GM19324 (cell line): ENCODE data around the gene VMO1.

ENCODE experiments used
- ATAC-seq: cut with Tn5 transposase; IDR thresholded peaks from one replicate; pipeline ENCODE4 v1.9.1; 2021; ENCODE audit warnings: mild to moderate bottlenecking, moderate library complexity; ENCODE audit not compliant: unreplicated experiment, low FRiP score

The VMO1 gene, protein sequence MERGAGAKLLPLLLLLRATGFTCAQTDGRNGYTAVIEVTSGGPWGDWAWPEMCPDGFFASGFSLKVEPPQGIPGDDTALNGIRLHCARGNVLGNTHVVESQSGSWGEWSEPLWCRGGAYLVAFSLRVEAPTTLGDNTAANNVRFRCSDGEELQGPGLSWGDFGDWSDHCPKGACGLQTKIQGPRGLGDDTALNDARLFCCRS

DNA sequence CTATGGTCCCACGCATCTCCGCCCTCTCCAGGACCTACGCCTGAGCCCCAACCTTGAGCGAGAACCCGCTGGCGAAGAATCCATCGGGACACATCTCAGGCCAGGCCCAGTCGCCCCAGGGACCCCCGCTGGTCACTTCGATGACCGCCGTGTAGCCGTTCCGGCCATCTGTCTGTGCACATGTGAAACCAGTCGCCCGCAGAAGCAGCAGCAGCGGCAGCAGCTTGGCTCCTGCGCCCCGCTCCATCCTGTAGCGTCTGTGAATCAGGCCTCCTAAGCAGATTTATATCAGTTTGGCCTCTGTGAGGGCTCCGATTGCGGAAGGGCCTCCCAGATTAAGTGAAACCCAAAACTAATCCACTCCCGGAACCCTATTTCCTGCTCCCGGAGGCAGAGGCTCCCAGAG lies at the start of gene VMO1:
TSS of gene VMO1 (minus strand) at position 259 of the 406 bp plus-strand sequence. CDS start at position 247, 12 bp downstream.
- no peak for ATAC-seq

DNA sequence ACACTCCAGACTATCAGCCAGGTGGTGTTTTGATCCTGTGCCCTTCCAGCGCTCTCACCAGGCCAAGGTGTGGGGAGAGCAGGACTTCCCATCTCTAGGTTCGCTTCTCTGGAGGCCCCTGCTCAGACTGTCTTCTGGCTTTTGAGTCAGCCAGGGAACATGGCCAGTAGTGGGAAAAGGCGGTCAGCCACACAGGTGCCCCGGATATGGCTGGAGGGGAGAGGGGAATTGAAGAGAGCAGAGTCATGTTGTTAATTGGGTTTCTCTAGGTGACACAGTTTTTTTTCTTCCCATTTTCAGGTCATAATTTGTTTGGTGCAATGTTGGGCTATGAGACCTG lies 48.5 kb upstream of the VMO1 start:
- no peak for ATAC-seq

DNA sequence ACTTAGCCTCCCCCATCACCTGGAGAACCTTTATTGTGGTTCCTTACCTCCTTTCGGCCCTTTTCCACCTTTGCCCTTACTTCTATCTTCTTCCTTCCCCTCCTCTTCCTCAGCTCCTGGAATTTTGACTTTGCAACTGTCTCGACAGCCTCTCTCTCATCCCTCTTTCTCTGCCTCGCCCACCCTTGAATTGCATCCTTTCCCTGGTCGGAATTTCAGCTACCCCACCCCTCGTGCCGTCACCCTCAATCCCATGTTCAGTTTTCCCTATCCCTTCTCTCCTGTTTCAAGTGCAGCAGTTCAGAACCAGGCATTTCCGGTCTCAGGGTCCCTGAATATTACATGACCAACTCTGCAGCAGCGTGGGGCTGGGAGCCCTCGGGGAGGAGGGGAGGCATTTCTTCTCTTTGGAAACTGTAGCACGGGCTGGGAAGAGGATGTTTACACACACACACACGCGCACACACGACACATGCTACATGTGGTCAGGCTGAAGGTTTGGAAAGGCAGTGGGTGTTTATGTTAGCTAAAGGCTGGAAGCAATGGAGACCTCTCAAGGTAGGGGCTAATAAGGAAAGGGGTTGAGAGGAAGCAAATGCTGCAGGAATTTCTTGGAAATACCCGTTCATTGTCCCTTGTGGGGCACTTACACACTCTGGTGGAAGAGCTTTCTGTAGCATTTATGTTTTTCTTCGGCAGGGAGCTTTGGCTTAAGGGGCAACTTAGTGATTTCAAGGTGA lies 47.9 kb upstream of the VMO1 start:
- ATAC-seq: no peak

DNA sequence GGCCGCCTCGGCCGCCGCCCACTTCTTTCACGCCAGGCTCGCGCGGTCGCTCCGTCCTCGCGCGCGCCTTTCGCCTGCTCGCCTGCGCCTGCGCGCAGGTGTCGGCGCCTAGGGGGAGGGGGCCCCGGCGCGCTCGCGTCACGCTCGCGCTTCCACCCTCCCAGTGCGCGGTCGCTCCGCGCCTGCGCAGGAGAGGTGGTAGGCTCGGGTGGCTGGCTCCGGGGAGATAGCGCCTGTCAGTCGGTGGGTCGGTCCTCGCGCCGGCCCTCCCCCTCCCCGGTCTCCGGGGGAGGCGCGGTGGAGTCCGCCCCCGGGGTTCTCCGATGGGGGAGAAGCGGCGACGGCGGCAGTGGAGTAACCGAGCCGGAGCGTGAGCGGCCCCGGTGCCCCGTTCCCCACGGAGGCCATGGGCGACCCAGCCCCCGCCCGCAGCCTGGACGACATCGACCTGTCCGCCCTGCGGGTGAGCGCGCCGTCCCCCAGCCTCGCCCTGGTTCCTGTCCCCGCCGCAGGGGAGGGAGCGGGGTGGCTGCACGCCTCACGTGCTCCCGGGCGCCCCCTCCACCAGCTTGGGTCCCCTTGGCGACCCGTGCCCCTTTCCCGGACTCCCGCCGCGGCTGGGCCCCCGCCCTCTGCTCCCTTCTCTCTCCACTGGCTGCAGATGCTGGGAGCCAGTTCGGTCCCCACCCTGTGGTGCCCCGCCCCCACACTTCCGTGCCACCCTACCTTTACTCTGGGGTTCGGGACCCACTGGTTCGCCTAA lies 47.2 kb upstream of the VMO1 start, which contains the start of gene MINK1:
TSS of gene MINK1 (plus strand) at position 163 of the 763 bp plus-strand sequence. CDS start at position 407, 244 bp downstream.
- peak; percentile 97 for ATAC-seq

DNA sequence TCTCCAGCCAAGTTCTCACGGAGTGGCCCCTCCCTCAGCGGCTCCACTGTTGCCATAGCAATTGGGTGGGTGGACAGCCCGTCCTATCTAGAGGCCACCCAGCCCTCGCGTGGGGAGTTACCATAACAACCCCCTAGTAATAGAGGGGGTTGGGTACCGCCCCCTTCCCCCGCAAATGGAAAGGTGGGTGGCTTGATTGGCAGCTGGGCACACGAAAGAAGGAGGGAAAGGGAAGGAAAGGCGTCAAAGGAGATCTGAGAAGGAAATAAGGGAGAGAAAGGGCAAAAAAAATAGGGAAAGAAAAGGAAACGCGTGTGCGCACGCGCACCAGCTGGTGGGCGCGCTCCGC lies 46.6 kb upstream of the VMO1 start:
- peak; percentile 19 for ATAC-seq

DNA sequence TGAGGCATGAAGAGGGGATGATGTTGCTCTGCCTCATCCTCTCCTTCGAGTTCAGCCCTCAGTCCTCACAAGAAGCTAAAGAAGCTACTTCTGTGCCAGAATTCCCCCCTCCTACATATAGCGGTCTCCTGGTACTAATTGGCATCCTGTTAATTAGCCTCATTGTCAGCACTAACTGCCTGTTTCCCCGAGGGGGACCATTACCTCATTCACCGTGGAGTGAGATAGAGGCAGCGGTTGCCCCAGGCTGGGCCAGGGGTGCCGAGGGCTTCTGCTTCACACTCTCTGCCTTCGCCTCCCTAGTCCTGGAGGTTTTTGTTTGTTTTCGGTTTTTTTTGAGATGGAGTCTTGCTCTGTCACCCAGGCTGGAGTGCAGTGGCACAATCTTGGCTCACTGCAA lies 41.2 kb upstream of the VMO1 start:
- ATAC-seq: no peak

DNA sequence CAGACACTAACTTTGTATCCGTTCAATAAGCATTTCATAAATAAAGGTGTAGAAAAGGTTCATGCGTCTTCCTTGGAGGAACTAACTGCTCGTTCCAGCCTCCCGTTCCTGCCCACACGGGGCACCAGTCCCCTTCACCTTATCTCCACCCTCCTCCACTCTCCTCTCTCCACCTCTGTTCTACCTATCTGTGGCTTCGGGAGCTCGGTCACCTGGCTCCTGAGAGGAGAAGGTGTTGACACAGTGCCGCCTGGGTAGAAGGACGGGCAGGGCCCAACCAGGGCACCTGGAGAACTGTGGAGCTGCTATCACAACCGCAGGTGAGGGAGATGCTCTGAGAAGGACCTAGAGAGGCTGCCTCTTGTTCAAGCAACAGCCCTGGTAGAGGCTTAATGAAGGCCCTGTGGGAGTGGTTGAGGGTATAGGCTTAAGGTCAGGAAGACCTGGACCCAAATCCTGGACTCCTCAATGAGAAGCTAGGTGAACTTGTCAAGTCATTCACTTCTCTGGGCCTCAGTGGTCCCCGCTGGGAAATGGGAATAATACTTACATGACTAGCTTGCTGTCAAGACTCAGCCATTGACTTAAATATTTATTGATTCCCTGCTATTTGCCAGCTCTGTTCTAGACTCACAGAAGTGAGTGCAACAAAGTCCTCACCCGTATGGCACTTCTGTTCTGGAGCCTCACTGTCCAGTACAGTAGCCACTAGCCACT lies 37.4 kb upstream of the VMO1 start:
- no peak for ATAC-seq

DNA sequence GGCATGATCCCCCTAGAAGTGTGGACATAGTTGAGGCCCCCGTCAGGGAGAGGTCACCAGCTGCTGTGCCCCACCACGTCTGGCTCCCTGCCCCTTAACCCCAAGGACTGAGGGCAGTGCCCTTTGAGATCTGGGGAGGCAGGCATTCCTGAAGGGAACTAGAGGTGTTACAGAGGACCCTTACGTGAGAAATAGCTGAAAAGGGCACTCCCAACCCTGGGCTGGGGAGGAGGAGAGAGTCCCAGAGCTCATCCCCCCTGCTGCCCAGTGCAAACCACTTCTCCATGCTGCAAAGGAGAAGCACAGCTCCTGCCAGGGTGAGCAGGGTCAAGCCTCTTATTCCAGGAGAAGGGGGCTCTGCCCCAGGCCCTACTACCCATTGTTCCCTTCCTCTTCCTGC lies 36.7 kb upstream of the VMO1 start:
- no peak for ATAC-seq

DNA sequence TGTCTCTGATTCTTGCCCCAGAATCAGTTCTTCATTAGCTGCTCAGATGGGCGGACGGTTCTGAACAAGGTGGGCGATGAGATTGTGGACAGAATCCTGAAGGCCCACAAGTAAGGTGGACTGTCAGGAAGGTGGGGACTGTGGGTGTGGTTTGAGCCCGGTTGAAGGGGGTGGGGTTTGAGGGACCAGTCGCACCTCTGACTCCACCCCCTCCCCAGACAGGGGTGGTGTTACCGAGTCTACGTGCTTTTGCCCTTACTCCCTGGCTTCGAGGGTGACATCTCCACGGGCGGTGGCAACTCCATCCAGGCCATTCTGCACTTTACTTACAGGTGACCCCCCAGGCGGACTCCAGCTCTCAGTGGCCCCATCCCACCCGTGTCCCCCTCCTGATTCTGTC lies 32.1 kb upstream of the VMO1 start:
- no peak for ATAC-seq

DNA sequence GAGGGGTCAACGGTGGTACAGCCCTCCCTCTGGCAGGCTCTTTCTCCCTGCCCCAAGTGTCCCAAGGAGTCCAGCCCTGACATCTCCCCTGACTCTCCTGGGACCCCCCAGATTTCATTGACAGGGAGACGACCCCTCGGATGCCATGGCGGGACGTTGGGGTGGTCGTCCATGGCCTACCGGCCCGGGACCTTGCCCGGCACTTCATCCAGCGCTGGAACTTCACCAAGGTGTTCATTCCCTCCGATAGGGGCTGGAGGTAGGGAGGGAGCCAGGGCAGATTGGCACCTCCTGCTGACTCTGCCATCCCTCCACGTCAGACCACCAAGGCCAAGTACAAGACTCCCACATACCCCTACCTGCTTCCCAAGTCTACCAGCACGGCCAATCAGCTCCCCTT lies 30.7 kb upstream of the VMO1 start:
- ATAC-seq: no peak

DNA sequence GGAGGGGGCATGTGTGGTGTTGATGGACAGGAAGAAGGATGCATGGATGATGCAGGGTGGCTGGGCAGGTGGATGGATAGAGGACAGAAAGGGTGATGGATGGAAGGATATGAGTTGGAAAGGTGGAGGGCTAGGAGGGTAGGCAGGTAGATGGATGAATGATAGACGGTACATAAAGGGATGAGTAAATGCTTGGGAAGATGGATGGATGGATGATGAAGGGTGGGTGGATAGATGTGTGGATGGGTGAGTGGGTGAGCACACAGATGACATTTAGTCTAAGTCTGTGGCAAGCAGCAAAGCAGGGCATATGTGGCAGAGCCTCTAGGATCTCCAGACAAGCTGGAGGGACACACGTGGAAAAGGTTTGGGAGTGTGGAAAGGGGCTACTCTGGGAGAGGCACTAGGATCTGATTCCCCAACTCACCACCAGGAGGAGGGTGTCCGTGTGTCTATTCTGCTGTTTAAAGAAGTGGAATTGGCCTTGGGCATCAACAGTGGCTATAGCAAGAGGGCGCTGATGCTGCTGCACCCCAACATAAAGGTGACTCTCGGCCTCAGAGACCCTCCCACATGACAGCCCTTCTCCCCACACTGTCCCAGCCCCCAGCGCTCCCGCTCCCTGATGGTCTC lies 29.0 kb upstream of the VMO1 start:
- no peak for ATAC-seq

DNA sequence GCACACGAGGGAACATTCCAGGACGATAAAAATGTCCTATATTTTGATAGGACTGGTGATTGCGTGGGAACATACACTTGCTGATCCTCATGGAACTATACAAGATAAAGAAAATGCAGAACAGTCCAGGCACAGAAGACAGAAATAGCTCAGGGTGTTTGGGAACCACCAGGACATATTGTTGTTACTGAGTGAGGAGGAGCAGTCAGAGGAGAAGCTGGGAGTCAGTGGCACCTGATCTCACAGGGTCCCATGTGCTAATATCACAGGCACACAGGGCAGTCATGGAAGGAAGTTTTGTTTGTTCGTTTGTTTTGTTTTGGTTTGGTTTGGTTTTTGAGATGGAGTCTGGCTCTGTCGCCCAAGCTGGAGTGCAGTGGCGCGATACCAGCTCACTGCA lies 26.5 kb upstream of the VMO1 start:
- ATAC-seq: no peak

DNA sequence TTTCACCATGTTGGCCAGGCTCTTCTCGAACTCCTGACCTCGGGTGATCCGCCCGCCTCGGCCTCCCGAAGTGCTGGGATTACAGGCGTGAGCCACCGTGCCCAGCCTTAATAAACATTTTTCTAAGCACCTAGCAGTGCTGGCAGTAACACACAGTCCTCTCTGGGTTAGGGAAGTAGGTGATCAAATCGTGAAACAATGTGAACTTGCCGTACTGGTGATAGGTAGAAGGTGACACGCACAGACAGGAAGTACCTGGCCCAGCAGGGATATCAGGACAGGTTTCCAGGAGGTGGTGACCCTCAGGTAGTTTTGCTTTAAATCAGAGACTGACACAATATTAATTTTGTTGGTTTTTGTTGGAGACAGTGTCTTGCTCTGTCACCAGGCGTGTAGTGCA lies 25.3 kb upstream of the VMO1 start:
- ATAC-seq: no peak

DNA sequence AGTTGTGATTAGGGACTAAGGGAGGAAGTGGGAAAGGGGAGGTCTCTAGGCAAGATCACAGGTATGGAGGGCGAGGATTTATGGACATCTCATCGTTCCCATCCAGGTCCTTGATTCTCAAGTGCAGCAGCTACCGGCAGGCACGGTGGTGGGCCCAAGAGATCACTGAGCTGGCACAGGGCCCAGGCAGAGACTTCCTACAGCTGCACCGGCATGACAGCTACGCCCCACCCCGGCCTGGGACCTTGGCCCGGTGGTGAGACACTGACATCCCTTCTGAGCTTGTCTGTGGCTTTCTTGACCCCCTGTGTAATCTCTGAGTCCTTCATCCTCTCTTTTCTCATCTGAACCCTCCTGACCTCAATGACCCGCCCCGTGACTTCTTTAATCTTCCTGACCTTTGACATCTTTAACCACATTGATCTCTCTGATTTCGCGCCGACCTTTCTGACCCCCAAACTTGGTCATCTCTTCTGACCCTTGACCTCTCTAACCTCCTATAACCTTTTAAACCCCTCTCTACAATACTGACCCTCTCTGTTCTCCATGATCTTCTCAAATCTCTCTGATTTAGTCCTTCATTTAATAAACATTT lies 24.6 kb upstream of the VMO1 start:
- no peak for ATAC-seq

DNA sequence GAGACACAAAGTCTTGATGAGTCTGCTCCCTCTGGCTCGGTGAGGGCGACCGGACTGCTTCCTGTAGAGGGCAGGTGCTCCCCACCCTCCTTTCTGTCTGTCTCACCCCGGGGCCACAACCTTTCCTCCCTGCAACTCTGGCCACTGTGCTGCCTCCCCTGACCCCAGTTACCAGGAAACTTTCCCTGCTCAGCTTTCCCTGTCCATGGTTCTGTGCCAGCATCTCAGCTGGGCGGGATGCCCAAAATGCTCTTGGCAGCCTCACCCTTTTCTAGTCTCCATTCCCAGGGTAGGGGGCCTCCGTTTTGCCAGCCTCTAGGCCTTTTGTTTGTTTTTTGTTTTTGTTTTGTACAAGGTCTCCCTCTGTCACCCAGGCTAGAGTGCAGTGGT lies 22.2 kb upstream of the VMO1 start:
- ATAC-seq: no peak

DNA sequence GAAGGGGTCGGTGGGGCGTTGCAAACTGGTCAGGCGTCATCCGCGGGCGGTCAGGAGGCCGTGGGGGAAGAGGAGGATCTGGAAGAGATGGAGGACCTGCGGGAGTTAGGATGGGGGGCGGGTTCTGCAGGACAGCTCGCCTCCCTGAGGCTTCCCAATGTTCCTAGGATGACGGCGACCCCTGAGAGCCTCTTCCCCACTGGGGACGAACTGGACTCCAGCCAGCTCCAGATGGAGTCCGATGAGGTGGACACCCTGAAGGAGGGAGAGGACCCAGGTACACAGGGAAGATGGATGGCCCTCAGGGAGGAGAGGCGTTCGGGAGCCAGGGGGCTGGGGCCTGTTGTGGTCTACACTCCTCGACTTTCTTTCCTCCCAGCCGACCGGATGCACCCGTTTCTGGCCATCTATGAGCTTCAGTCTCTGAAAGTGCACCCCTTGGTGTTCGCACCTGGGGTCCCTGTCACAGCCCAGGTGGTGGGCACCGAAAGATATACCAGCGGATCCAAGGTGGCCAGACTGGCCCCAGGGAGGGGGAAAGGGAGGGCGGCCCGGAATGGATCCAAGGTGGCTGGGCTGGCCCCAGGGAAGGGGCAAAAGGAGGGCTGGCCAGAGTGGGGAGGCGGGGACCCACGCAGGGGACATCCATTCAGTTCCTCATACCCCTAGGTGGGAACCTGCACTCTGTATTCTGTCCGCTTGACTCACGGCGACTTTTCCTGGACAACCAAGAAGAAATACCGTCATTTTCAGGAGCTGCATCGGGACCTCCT lies 21.6 kb upstream of the VMO1 start:
- ATAC-seq: no peak

DNA sequence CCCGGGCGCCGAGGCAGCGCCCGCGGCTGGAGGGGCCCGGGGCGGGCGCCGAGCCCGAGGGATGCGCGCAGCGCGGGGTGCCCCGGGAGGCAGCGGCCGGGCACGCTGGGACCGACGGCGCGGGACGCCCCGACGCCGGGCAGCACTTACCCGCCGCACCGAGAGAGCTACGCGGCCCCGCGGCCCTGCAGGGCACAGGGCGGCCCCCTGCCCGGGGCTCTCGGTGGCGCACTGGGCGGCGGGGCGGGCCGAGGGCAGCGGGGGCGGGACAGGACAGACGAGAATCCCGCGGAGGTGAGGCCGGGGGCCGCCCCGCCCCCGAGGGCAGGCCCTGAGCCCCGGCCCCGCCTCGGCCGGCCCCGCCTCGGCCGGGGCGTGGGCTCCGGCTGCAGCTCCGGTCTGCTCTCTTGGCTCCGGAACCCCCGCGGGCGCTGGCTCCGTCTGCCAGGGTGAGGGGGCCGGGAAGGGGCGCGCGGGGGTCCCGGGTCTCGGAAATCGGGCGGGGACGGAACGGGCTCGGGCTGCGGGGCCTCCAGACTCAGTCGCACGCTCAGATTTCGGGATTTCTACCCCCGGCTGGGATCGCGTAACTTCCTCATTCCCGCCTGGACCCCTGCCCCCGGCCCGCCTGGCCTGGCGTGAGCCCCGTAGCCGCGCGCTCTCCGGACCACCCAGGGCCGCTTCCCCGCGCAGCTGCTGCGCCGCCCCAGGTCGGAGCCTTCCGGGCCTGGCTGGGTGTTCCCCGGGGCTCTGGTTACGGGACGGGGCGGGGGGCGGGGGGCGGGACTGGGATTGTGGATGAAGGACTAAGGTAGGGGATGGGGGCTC lies 20.8 kb upstream of the VMO1 start, which contains the start of gene PLD2:
TSS of gene PLD2 (plus strand) at position 376 of the 828 bp plus-strand sequence. CDS start 621 bp downstream, outside the sequence.
- ATAC-seq: peak; percentile 95

DNA sequence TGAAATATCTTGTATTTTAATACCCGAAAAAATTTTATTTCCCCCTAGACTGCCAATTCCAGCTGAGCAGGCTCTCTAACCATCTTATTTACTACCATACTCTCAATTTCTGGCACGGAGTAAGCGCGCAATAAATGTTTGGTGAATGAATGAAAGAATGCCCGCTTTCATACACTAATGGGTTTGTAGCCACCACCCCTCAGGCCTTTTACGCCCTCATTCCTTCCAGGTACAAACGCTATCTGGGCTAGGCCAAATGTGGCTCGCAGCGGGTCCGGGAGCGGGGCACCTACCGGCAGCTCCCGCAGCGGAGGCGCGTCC lies 20.3 kb upstream of the VMO1 start:
- no peak for ATAC-seq

DNA sequence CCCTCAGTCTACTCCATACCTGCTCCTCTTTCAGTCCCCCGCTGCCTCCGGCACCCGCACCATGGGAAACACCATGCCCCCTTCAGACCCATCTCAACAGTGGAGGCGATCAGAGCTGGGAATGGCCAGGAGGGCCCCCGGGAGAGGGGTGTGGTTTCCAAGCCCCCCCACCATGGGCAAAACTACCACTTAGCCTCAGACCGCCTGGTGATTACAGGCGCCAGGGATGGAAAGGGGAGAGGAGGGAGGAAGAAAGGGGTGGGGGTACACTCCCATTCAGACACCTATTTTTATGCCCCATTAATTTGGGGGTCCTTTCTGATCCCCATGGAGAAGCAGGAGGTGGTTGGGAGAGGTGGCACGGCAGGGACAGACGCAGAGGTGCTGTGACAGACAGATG lies 16.1 kb upstream of the VMO1 start, which contains the start of gene C17orf114:
TSS of gene C17orf114 (minus strand) at position 101 of the 400 bp plus-strand sequence.
- ATAC-seq: no peak
